ENCODE measurements around the gene KCNC2. TPM values are rescaled to one million over a fixed set of nuclear protein-coding genes. Genes with fewer than 3 reads are reported as not detected.

The KCNC2 gene
- total RNA-seq, 1 donor from 2014 or later = not detected

- DNase-seq (ENCODE audit: low spot score) = no peak
Observed at GRCh38 chr12:75058228-75058627, 151.4 kb downstream of the KCNC2 start.

- DNase-seq (ENCODE audit: low spot score) = no peak
Observed at GRCh38 chr12:75048767-75049166, 160.9 kb downstream of the KCNC2 start.

- no peak for DNase-seq (ENCODE audit: low spot score)
Observed at GRCh38 chr12:75047885-75048525, 161.6 kb downstream of the KCNC2 start.

- no peak for DNase-seq (ENCODE audit: low spot score)
Observed at GRCh38 chr12:75042125-75042524, 167.5 kb downstream of the KCNC2 start.

- DNase-seq (ENCODE audit: low spot score) = no peak
Observed at GRCh38 chr12:75041472-75041871, 168.2 kb downstream of the KCNC2 start.

GRCh38 chr12:75020068-75020557, 189.5 kb downstream of the KCNC2 start:
- DNase-seq (ENCODE audit: low spot score) = no peak

GRCh38 chr12:75011120-75011519, 198.5 kb downstream of the KCNC2 start:
- DNase-seq (ENCODE audit: low spot score) = no peak

- no peak for DNase-seq (ENCODE audit: low spot score)
Observed at GRCh38 chr12:75007133-75007532, 202.5 kb downstream of the KCNC2 start.

GRCh38 chr12:75000120-75000519, 209.5 kb downstream of the KCNC2 start:
- DNase-seq (ENCODE audit: low spot score) = no peak

- no peak for DNase-seq (ENCODE audit: low spot score)
Observed at GRCh38 chr12:74999474-74999873, 210.2 kb downstream of the KCNC2 start.

Other genes with a start within 250 kb of the KCNC2 start
- gene CAPS2, start 120.5 kb upstream of the KCNC2 start, total RNA-seq = 11.4 TPM
- gene GLIPR1L1, start 124.8 kb upstream of the KCNC2 start, total RNA-seq = not detected
- gene GLIPR1L2, start 181.2 kb upstream of the KCNC2 start, total RNA-seq = 0.62 TPM

All from ureter (tissue), 1 donor.